Measurements from ENCODE around the gene ADGRD1. TPM values are rescaled to one million over a fixed set of nuclear protein-coding genes. Genes with fewer than 3 reads are reported as not detected.

The ADGRD1 gene
- total RNA-seq, 1 donor from 2014 or later, result 8.4 TPM

GRCh38 chr12:131032082-131032750, 78.5 kb downstream of the ADGRD1 start:
- no peak overlapping the region for H3K4me3 Mint-ChIP-seq (ENCODE audit: low read depth)
- H3K36me3 Mint-ChIP-seq (ENCODE audit: low read depth), result no peaks in the 10 kb centered on the region
- peaks cover 11% of the 10 kb centered on the region for H3K9me3 Mint-ChIP-seq
- intact Hi-C loops (cut with micrococcal nuclease), result no loop called here
- H3K27ac Mint-ChIP-seq, result no peak overlapping the region
- H3K27me3 Mint-ChIP-seq (ENCODE audit: low read depth), result no peaks in the 10 kb centered on the region
- no peak for DNase-seq (ENCODE audit: low spot score)
- no peaks in the 10 kb centered on the region for H3K4me1 Mint-ChIP-seq (ENCODE audit: low read depth)

GRCh38 chr12:131033486-131033885, 79.8 kb downstream of the ADGRD1 start:
- Mint-ChIP-seq H3K4me1 (ENCODE audit: low read depth) (no peaks in the 10 kb centered on the region), H3K9me3 (peaks cover 16% of the 10 kb centered on the region), H3K27ac (no peak overlapping the region), H3K36me3 (ENCODE audit: low read depth) (no peaks in the 10 kb centered on the region), H3K4me3 (ENCODE audit: low read depth) (no peak overlapping the region), H3K27me3 (ENCODE audit: low read depth) (no peaks in the 10 kb centered on the region)
- DNase-seq (ENCODE audit: low spot score), result no peak
- intact Hi-C loops (cut with micrococcal nuclease), result no loop called here

GRCh38 chr12:131033886-131034482, 80.3 kb downstream of the ADGRD1 start:
- H3K4me3 Mint-ChIP-seq (ENCODE audit: low read depth), result no peak overlapping the region
- no peak for DNase-seq (ENCODE audit: low spot score)
- H3K9me3 Mint-ChIP-seq, result peaks cover 16% of the 10 kb centered on the region
- H3K36me3 Mint-ChIP-seq (ENCODE audit: low read depth), result no peaks in the 10 kb centered on the region
- no peak overlapping the region for H3K27ac Mint-ChIP-seq
- H3K4me1 Mint-ChIP-seq (ENCODE audit: low read depth), result no peaks in the 10 kb centered on the region
- no peaks in the 10 kb centered on the region for H3K27me3 Mint-ChIP-seq (ENCODE audit: low read depth)
- intact Hi-C loops (cut with micrococcal nuclease), result no loop called here

GRCh38 chr12:131034631-131035244, 81.0 kb downstream of the ADGRD1 start:
- H3K4me1 Mint-ChIP-seq (ENCODE audit: low read depth), result no peaks in the 10 kb centered on the region
- intact Hi-C loops (cut with micrococcal nuclease), result no loop called here
- H3K36me3 Mint-ChIP-seq (ENCODE audit: low read depth), result no peaks in the 10 kb centered on the region
- H3K9me3 Mint-ChIP-seq, result peaks cover 16% of the 10 kb centered on the region
- no peak for DNase-seq (ENCODE audit: low spot score)
- no peak overlapping the region for H3K27ac Mint-ChIP-seq
- no peak overlapping the region for H3K4me3 Mint-ChIP-seq (ENCODE audit: low read depth)
- no peaks in the 10 kb centered on the region for H3K27me3 Mint-ChIP-seq (ENCODE audit: low read depth)

GRCh38 chr12:131035245-131035681, 81.6 kb downstream of the ADGRD1 start:
- Mint-ChIP-seq H3K4me1 (ENCODE audit: low read depth) (no peaks in the 10 kb centered on the region), H3K27me3 (ENCODE audit: low read depth) (no peaks in the 10 kb centered on the region), H3K36me3 (ENCODE audit: low read depth) (no peaks in the 10 kb centered on the region), H3K4me3 (ENCODE audit: low read depth) (no peak overlapping the region), H3K27ac (no peak overlapping the region), H3K9me3 (peaks cover 16% of the 10 kb centered on the region)
- intact Hi-C loops (cut with micrococcal nuclease), result no loop called here
- DNase-seq (ENCODE audit: low spot score), result no peak

GRCh38 chr12:131038159-131038558, 84.5 kb downstream of the ADGRD1 start:
- DNase-seq (ENCODE audit: low spot score), result no peak
- H3K4me3 Mint-ChIP-seq (ENCODE audit: low read depth), result no peak overlapping the region
- no peaks in the 10 kb centered on the region for H3K36me3 Mint-ChIP-seq (ENCODE audit: low read depth)
- no peaks in the 10 kb centered on the region for H3K4me1 Mint-ChIP-seq (ENCODE audit: low read depth)
- intact Hi-C loops (cut with micrococcal nuclease), result no loop called here
- H3K27me3 Mint-ChIP-seq (ENCODE audit: low read depth), result no peaks in the 10 kb centered on the region
- peaks cover 16% of the 10 kb centered on the region for H3K9me3 Mint-ChIP-seq
- no peak overlapping the region for H3K27ac Mint-ChIP-seq

GRCh38 chr12:131038961-131039950, 85.5 kb downstream of the ADGRD1 start:
- DNase-seq (ENCODE audit: low spot score), result no peak
- no peaks in the 10 kb centered on the region for H3K36me3 Mint-ChIP-seq (ENCODE audit: low read depth)
- intact Hi-C loops (cut with micrococcal nuclease), result no loop called here
- no peak overlapping the region for H3K4me3 Mint-ChIP-seq (ENCODE audit: low read depth)
- H3K27ac Mint-ChIP-seq, result no peak overlapping the region
- peaks cover 16% of the 10 kb centered on the region for H3K9me3 Mint-ChIP-seq
- H3K4me1 Mint-ChIP-seq (ENCODE audit: low read depth), result no peaks in the 10 kb centered on the region
- no peaks in the 10 kb centered on the region for H3K27me3 Mint-ChIP-seq (ENCODE audit: low read depth)

- Mint-ChIP-seq H3K27ac (no peak overlapping the region), H3K4me3 (ENCODE audit: low read depth) (no peak overlapping the region), H3K9me3 (peaks cover 16% of the 10 kb centered on the region), H3K36me3 (ENCODE audit: low read depth) (no peaks in the 10 kb centered on the region), H3K4me1 (ENCODE audit: low read depth) (no peaks in the 10 kb centered on the region), H3K27me3 (ENCODE audit: low read depth) (no peaks in the 10 kb centered on the region)
- DNase-seq (ENCODE audit: low spot score), result no peak
- intact Hi-C loops (cut with micrococcal nuclease), result no loop called here
Measured at GRCh38 chr12:131040491-131040890, 86.8 kb downstream of the ADGRD1 start.

GRCh38 chr12:131041216-131041967, 87.7 kb downstream of the ADGRD1 start:
- no peaks in the 10 kb centered on the region for H3K36me3 Mint-ChIP-seq (ENCODE audit: low read depth)
- peaks cover 13% of the 10 kb centered on the region for H3K9me3 Mint-ChIP-seq
- DNase-seq (ENCODE audit: low spot score), result no peak
- intact Hi-C loops (cut with micrococcal nuclease), result no loop called here
- H3K27ac Mint-ChIP-seq, result no peak overlapping the region
- no peaks in the 10 kb centered on the region for H3K27me3 Mint-ChIP-seq (ENCODE audit: low read depth)
- no peaks in the 10 kb centered on the region for H3K4me1 Mint-ChIP-seq (ENCODE audit: low read depth)
- H3K4me3 Mint-ChIP-seq (ENCODE audit: low read depth), result no peak overlapping the region

GRCh38 chr12:131041968-131042833, 88.5 kb downstream of the ADGRD1 start:
- intact Hi-C loops (cut with micrococcal nuclease), result no loop called here
- Mint-ChIP-seq H3K9me3 (peaks cover 5% of the 10 kb centered on the region), H3K4me3 (ENCODE audit: low read depth) (no peak overlapping the region), H3K27me3 (ENCODE audit: low read depth) (no peaks in the 10 kb centered on the region), H3K27ac (no peak overlapping the region), H3K36me3 (ENCODE audit: low read depth) (no peaks in the 10 kb centered on the region), H3K4me1 (ENCODE audit: low read depth) (no peaks in the 10 kb centered on the region)
- DNase-seq (ENCODE audit: low spot score), result no peak

GRCh38 chr12:131042834-131043245, 89.1 kb downstream of the ADGRD1 start:
- no peak overlapping the region for H3K27ac Mint-ChIP-seq
- no peaks in the 10 kb centered on the region for H3K27me3 Mint-ChIP-seq (ENCODE audit: low read depth)
- intact Hi-C loops (cut with micrococcal nuclease), result no loop called here
- no peaks in the 10 kb centered on the region for H3K4me1 Mint-ChIP-seq (ENCODE audit: low read depth)
- peaks cover 3% of the 10 kb centered on the region for H3K9me3 Mint-ChIP-seq
- H3K4me3 Mint-ChIP-seq (ENCODE audit: low read depth), result no peak overlapping the region
- no peak for DNase-seq (ENCODE audit: low spot score)
- H3K36me3 Mint-ChIP-seq (ENCODE audit: low read depth), result no peaks in the 10 kb centered on the region
